OCI-LY7 (cell line): ENCODE results near the gene KLK1. TPM values are rescaled to one million over a fixed set of nuclear protein-coding genes. Genes with fewer than 3 reads are reported as not detected.

ENCODE experiments used
- BruUV-seq: library from RNA; stranded (reverse); fragments of 400-500 nt; replicated peaks from 2 replicates; lab custom pipeline; 2021; lab: Mats Ljungman, UMichigan
- CTCF ChIA-PET: fragments of 300-600 bp; sonication (Branson Sonifier 250); formaldehyde crosslinking; loops from one replicate; lab custom pipeline; 2022; ENCODE audit warnings: antibody characterized with exemption; ENCODE audit not compliant: unreplicated experiment; lab: Charles Lee
- POLR2A ChIA-PET: fragments of 300-600 bp; sonication (Branson Sonifier 250); formaldehyde crosslinking; loops from one replicate; lab custom pipeline; 2022; ENCODE audit warnings: antibody characterized with exemption; lab: Charles Lee
- DNase-seq: peaks from one replicate; pipeline ENCODE4 v3.0.0-alpha.2; 2015; ENCODE audit warnings: low spot score
- H2AFZ ChIP-seq: fragments of 200-600 bp; sonication (generic), shearing (Covaris generic); 2 replicates; pipeline ENCODE4 v1.6.1; 2014; ENCODE audit warnings: mild to moderate bottlenecking, antibody characterized with exemption, low read length, moderate library complexity
- H3K27ac ChIP-seq: fragments of 200-600 bp; sonication (generic); 2 replicates; pipeline ENCODE4 v1.5.1; 2014; ENCODE audit warnings: mixed run types, low read depth, mild to moderate bottlenecking, moderate library complexity, low read length, inconsistent platforms; ENCODE audit not compliant: poor library complexity, severe bottlenecking
- H3K36me3 ChIP-seq: fragments of 200-600 bp; sonication (generic); 2 replicates; pipeline ENCODE4 v1.6.1; 2014; ENCODE audit warnings: mild to moderate bottlenecking, antibody characterized with exemption, low read length, moderate library complexity, mixed read lengths; ENCODE audit not compliant: insufficient read depth
- H3K4me1 ChIP-seq: fragments of 200-600 bp; sonication (generic); 2 replicates; pipeline ENCODE4 v1.5.1; 2014; ENCODE audit warnings: mild to moderate bottlenecking, low read length; ENCODE audit not compliant: insufficient read depth, poor library complexity, severe bottlenecking
- H3K4me2 ChIP-seq: fragments of 200-600 bp; sonication (generic); 2 replicates; pipeline ENCODE4 v1.6.1; 2014; ENCODE audit warnings: mild to moderate bottlenecking, low read length
- H3K4me3 ChIP-seq: fragments of 200-600 bp; sonication (generic); 2 replicates; pipeline ENCODE4 v1.5.1; 2014; ENCODE audit warnings: mild to moderate bottlenecking, low read depth, low read length; ENCODE audit not compliant: poor library complexity, severe bottlenecking
- H3K79me2 ChIP-seq: fragments of 200-600 bp; sonication (generic); 2 replicates; pipeline ENCODE4 v1.6.1; 2016; ENCODE audit warnings: low read depth, mild to moderate bottlenecking, low read length, moderate library complexity, mixed read lengths; ENCODE audit not compliant: insufficient read depth
- H3K9me2 ChIP-seq: fragments of 200-600 bp; sonication (generic); 2 replicates; pipeline ENCODE4 v1.6.1; 2016; ENCODE audit warnings: mild to moderate bottlenecking, low read length, mixed read lengths; ENCODE audit not compliant: insufficient read depth
- H3K9me3 ChIP-seq: fragments of 200-600 bp; sonication (generic); 2 replicates; pipeline ENCODE4 v1.6.1; 2014; ENCODE audit warnings: mild to moderate bottlenecking, mixed run types, low read length, mixed read lengths
- H4K20me1 ChIP-seq: fragments of 200-600 bp; sonication (generic); 2 replicates; pipeline ENCODE4 v1.6.1; 2014; ENCODE audit warnings: mild to moderate bottlenecking, antibody characterized with exemption, low read length, moderate library complexity, mixed read lengths; ENCODE audit not compliant: insufficient read depth
- EZH2phosphoT487 ChIP-seq: fragments of 200-600 bp; sonication (generic); IDR thresholded peaks from 2 replicates; pipeline ENCODE4 v1.6.1; 2018; ENCODE audit warnings: low read depth, borderline replicate concordance, mild to moderate bottlenecking, mixed run types, antibody characterized with exemption, low read length, moderate library complexity, mixed read lengths
- intact Hi-C: fragments of 100-400 bp; cut with micrococcal nuclease; formaldehyde crosslinking; loops from one replicate; pipeline ENCODE4 v1.10.0; 2022; ENCODE audit not compliant: unreplicated experiment
- total RNA-seq, 2 experiments: library from RNA; depleted of rRNA in 1 of 2; stranded (reverse); fragments of >200 nt in 1 of 2; shearing (Covaris generic) in 1 of 2; gene quantifications; 2 replicates each; pipeline ENCODE4 v1.2.3, GENCODE V29; 2014 to 2022
- TF ChIP-seq, protein P1 (sequence below): fragments of 200-600 bp; sonication (generic); conservative IDR thresholded peaks from 2 replicates; pipeline ENCODE4 v1.5.1; 2014; ENCODE audit warnings: mild to moderate bottlenecking, antibody characterized with exemption, low read length, moderate library complexity, mixed read lengths

The KLK1 gene
- total RNA-seq, 2 experiments from 2014 or later, result 5.1 TPM; not detected in 1

GRCh38 chr19:50797781-50798658 is 25.6 kb downstream of the KLK1 start:
- Histone ChIP-seq H3K27ac (no peak overlapping the region), H4K20me1 (peaks cover 34% of the 10 kb centered on the region), H3K9me3 (no peaks in the 10 kb centered on the region), H3K9me2 (no peaks in the 10 kb centered on the region), H3K4me2 (no peak overlapping the region), H3K4me1 (peaks cover 23% of the 10 kb centered on the region), H3K79me2 (peaks cover 31% of the 10 kb centered on the region), H2AFZ (no peak overlapping the region), H3K36me3 (peaks cover 79% of the 10 kb centered on the region), H3K4me3 (no peak overlapping the region)
- no peak for TF ChIP-seq EZH2phosphoT487
- ChIA-PET POLR2A (no interaction called here), CTCF (no interaction called here)
- no TSS peak for BruUV-seq
- no peak for DNase-seq
- intact Hi-C loops, result no loop called here

GRCh38 chr19:50797429-50797780 is 26.2 kb downstream of the KLK1 start:
- no peak overlapping the region for H2AFZ ChIP-seq
- H3K36me3 ChIP-seq, result peaks cover 72% of the 10 kb centered on the region
- ChIA-PET CTCF (no interaction called here), POLR2A (no interaction called here)
- DNase-seq, result no peak
- no peaks in the 10 kb centered on the region for H3K9me3 ChIP-seq
- no peak for TF ChIP-seq EZH2phosphoT487
- TF ChIP-seq, protein P1, sequence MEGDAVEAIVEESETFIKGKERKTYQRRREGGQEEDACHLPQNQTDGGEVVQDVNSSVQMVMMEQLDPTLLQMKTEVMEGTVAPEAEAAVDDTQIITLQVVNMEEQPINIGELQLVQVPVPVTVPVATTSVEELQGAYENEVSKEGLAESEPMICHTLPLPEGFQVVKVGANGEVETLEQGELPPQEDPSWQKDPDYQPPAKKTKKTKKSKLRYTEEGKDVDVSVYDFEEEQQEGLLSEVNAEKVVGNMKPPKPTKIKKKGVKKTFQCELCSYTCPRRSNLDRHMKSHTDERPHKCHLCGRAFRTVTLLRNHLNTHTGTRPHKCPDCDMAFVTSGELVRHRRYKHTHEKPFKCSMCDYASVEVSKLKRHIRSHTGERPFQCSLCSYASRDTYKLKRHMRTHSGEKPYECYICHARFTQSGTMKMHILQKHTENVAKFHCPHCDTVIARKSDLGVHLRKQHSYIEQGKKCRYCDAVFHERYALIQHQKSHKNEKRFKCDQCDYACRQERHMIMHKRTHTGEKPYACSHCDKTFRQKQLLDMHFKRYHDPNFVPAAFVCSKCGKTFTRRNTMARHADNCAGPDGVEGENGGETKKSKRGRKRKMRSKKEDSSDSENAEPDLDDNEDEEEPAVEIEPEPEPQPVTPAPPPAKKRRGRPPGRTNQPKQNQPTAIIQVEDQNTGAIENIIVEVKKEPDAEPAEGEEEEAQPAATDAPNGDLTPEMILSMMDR, result no peak
- no peaks in the 10 kb centered on the region for H3K9me2 ChIP-seq
- H3K4me1 ChIP-seq, result peaks cover 17% of the 10 kb centered on the region
- no TSS peak for BruUV-seq
- no peak overlapping the region for H3K4me3 ChIP-seq
- H4K20me1 ChIP-seq, result peaks cover 27% of the 10 kb centered on the region
- intact Hi-C loops, result no loop called here
- no peak overlapping the region for H3K4me2 ChIP-seq
- H3K79me2 ChIP-seq, result peaks cover 24% of the 10 kb centered on the region
- H3K27ac ChIP-seq, result no peak overlapping the region

GRCh38 chr19:50796634-50797428 is 26.8 kb downstream of the KLK1 start:
- Histone ChIP-seq H3K9me2 (no peaks in the 10 kb centered on the region), H3K27ac (no peak overlapping the region), H3K9me3 (no peaks in the 10 kb centered on the region), H3K36me3 (peaks cover 67% of the 10 kb centered on the region), H3K79me2 (peaks cover 19% of the 10 kb centered on the region; the same call in 1 of the 2 replicates), H2AFZ (no peak overlapping the region), H3K4me1 (peaks cover 12% of the 10 kb centered on the region), H3K4me2 (no peak overlapping the region), H3K4me3 (no peak overlapping the region), H4K20me1 (peaks cover 22% of the 10 kb centered on the region)
- DNase-seq, result no peak
- ChIA-PET POLR2A (no interaction called here), CTCF (no interaction called here)
- no peak for TF ChIP-seq EZH2phosphoT487
- TF ChIP-seq, protein P1, result no peak
- BruUV-seq, result no TSS peak
- intact Hi-C loops, result no loop called here
